ELF-1 (cell line): ENCODE results near the gene SOHLH2.
A peak's percentile ranks its signal among the peaks of the same experiment; 100 is the strongest.

ENCODE experiments used
- DNase-seq: peaks from one replicate; pipeline ENCODE4 v3.0.0-alpha.2; 2016; ENCODE audit warnings: low read depth, low spot score

Gene SOHLH2

DNA sequence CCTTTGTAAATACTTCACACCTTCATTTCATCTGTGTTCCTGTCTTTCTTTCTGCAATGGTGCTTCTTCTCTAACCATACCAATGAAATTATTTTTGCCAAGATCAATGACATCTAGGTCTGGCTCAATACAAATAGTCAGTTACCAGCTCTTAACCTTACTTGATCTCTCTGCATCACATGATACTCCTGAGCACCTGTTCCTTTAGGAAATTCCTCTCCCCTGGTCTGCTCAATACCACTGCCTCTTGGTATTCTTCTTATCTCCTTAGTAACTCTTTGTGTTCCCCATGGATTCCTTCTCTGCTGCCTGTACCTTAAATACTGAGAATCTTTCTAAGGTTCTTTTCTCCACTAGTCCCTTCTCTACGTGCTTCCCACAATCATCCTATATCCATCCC lies 25.9 kb downstream of the SOHLH2 start:
- no peak for DNase-seq

DNA sequence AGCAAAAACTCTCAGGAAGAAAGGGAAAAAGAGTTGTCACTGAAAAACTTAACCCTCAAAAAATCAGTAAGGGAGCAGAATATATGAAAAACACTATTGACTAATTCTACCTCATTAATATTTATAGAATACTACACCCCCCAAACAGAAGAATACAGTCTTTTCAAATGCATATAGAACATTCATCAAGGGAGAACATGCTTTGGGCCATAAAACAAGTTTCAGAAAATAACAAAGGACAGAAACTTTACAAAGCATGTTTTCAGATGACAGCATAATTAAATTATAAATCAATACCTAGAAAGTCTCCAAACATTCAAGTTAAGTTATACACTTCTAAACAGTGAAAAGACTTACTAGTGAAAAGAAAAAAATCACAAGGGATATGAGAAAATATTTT lies 30.5 kb downstream of the SOHLH2 start:
- no peak for DNase-seq

DNA sequence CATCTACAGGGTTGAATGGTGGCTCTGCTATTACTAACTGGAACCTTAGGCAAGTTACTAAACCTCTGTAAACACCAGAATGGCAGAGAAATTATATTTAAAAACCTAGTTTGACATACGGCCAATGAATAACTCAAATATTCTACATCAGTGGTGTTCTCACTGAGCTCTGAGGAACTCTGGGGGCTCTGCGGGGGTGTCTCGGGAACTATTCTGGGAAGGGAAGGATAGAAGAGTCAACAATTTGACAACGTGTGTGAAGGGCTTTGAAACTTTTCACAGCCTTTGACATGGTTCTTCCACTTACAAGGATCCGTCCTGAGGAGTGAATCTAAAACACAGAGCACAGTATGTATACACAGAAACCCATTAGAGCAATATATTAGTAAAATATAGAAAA lies 38.7 kb downstream of the SOHLH2 start:
- DNase-seq = no peak

DNA sequence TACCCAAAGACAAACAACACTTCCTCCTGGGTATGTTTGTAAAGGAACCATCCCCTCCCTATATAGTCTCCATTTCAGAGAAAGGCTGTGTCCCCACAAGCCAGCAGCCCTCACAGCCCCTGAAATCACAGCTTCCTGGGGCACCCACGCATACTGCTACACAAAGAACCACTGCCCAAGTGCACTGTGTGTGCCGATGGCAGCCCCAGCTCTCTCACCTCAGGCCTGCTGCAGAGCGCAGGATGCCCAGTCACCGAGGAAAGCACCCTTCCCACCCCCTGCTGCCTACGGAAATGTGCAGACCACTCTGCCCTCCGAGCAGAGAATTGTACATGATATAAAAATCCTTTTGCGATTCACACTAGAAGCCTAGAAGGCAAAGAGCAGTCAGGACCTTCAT lies 39.4 kb downstream of the SOHLH2 start:
- no peak for DNase-seq

DNA sequence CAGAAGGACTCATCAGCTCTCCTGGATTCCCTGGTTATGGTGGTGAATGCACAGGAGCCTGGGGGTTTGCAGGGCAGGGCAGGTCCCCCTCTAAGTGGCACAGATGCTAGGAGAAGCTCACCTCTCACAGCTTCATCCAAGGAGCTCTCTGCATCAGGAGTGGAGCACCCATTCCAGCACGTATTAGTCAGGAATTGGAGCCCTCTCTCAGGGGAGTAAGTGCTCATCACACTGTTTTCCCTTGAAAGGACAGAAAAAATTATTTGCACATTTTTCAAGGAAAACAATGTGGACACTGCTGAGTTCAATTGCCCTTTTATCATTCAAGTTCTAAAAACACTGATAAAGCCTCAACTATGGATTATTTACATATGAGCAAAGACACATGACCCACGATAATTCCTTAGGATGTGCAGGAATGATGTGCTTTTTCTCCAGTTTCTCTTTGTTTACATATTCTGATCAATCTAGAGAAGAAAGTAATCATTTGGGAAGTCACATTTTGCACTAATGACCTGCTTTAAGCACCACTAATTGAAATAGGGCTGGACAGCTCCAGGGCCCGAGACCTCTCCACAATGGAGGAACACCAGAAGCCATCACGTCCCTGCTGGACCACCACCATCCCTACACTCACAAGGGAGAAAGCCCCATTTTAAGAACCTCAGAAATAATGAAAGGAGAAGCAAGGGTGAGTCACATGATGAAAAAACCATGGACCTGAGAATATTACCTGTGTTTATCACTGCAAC lies 40.6 kb downstream of the SOHLH2 start:
- DNase-seq = no peak

DNA sequence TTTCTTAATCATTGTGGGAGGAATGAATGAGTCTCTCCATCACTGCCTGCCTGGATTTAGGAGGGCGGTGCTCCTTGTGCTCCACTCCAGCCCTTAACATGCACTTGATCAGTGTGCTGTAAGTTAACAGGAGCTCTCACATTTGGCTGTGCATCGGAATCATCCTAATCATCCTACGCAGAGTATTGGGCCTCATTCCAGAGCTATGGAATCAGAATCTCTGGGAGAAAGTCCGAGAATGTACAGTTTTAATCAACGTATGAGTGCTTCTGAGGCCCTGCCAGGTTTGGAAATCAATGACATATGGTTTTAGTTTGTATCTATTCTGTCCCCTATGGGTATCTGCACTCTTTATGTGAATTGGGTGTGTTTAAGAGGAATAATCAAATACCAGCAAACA lies 48.3 kb downstream of the SOHLH2 start:
- DNase-seq = no peak

DNA sequence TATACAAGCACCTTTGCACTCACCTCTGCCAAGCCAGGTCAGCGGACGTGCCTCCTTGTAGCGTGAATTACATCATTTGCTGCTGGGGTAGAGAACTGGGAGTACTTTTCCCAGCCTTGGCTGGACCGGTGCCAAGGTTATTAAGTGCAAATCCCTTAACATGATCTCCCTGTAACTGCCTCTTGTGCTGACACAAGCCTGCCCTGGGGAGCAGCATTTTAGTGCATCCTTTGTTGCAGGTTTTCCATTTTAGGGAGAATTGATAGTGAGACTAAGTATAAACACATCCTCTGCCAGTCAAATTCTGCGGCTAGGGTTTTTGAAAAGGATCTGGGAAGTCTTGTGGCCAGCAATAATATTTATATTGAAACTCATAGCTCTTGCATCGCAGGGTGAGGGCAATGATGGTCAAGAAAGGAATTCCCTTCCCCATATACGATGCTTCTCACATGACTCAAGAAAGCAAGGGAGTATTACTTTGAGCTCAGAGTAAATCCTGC lies 50.5 kb downstream of the SOHLH2 start:
- no peak for DNase-seq

DNA sequence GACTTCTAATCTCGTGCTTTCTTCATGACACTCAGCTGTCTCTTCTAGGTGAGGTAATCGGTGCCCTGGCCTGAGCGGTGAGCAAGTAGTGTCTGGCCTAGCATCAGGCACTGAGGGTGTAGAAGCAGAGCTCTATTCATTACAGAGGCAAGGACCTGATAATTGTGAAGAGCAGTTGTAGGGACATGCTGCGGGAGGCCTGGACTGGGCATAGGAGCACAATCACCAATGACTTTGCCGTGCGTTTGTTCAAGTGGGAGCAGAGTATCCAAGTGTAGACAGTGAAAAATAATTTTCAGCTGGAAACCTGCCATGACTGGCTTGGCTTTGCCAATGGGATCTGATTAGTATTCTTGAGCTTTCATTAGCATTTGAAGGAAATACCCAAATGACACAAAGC lies 51.1 kb downstream of the SOHLH2 start:
- DNase-seq = no peak

DNA sequence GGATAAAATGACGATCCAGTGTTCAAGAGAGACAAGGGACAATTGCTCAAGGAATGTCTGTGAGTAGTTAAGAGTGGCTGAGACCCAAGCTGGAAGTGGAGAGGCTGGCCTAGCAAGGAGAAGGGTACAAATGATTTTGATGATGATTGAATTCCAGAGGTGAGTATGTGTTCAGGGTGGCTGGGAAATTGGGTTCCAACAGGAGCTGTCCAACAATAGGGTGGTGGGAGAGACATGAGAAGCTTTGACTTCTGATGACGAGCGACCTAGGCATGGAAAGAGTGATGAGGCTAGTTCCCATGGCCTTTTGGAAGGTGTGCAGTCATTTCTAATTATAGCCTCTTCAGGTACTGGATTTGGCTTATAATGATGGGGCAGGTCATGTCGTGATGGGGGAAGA lies 54.1 kb downstream of the SOHLH2 start:
- no peak for DNase-seq

DNA sequence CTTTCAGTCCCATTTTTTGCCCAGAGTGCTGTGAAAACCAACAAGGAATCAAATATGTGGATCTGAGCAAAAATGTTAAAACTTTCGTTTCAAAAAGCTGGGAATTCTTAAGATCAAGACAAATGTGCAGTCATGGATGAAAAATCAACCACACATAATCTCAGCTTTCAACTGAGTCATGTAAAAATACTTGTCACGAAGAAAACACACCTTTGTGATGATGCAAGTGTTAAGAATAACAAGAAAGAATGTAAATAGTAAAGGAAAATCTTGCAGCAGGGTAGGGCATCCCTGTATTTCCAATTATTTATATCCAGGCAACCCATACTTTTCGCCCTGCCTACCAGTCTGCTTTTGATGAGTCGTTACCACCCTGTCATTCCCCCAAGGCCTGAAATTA lies 55.7 kb downstream of the SOHLH2 start:
- no peak for DNase-seq

DNA sequence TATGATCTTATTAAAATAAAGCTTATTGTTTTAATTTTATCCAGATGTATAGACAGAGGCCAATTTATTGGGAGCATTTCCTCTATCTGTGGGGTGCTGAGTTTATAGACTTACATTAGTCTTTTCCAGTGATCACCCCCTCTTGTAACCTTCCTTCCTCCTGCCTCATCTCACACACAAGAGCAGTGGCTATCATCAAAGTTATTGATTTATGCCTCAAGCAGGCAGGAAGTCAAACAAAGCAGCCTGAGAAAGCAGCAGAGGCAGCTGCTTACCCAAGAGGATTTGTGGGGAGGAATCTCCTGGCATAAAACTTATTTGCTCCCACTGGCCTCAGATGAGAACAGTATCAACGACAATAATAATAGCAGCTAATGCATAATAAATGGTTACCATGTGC lies 56.9 kb downstream of the SOHLH2 start:
- no peak for DNase-seq

DNA sequence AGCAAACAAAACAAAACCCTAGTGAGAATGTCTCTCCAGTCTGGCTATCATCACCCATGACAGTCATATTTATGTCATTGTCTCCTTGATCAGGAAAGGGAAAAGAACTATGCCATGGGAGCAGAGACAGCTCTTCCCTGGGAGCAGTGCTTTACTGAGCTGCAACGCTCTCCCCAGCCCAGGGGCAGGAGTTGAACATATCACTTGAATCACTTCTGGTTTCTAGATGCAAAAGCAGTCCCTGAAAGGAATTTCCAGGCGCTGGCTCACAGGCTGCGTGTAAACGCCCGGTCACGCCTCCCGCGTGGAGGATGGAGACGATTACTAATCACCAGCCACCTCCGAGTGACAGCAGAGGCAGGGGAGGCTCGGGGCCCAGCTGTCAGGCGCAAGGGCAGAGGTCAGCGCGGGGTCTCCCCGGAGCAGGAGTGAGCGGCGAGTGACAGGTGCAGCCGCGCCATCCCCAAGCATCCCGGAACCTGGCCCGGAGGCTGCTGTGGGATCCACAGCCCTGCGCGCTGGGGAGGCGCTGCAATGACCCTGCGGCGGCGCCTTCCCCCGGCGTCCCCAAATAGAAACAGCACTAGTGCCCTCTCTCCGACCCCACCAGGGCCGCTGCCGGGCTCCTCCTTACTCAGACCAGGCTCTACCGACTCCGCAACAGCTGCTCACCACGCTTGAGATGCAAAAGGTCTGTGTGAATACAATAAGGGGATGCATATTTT lies 59.6 kb downstream of the SOHLH2 start:
- DNase-seq = peak; percentile 66

DNA sequence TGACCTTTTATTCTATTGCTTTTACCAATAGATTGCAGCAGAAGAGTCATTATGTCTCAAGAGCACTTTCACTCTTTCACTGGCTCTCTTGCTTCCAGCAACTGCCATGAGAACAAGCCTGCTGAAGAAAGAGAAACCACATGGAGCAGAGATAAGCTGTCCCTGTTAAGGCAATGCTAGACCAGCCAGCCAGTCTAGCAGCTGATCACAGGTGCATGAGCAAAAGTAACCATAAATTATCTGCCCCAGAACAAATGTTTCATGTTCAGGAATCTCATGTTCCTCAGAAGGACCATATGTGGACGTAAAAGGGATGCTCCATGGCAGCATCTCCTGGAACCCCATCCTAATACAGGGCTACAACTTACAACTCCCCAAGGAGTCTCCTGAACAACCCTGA lies 62.8 kb downstream of the SOHLH2 start:
- no peak for DNase-seq

DNA sequence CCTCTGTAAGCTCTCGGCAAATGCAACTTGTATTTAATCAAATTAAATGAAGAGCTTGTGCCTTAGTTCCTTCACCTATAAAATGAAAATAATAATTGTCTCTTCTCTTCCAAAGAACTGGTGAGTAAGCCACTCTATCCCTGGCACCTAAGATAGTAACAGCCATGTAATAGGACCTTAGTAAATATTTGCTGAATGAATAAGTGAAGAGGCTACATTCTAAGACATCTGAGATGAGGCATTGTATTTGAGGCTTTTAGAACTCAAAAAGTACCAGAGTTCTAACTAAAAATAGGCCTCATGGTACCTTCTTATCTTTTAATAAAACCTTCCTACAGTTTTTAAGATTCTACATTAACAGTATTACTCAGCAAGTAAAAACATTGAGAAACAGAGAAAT lies 65.9 kb downstream of the SOHLH2 start:
- no peak for DNase-seq

DNA sequence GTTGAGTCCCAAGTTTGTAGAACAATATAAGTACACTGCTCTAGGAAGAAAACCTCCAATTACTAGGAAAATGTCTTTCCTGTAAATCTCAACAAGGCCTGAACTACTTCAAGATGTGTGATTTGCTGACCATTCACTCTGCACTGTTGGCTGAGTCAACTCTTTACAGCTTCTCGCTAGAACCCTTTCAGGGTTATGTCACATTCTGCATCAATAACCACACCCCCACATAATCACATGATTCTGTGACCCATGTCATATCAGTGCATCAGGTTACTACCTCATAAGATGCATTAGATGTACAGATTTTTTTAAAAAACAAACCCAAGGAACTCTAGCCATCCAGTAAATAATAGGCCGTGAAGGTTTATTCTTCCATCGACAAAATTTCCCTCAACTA lies 67.0 kb downstream of the SOHLH2 start:
- no peak for DNase-seq

DNA sequence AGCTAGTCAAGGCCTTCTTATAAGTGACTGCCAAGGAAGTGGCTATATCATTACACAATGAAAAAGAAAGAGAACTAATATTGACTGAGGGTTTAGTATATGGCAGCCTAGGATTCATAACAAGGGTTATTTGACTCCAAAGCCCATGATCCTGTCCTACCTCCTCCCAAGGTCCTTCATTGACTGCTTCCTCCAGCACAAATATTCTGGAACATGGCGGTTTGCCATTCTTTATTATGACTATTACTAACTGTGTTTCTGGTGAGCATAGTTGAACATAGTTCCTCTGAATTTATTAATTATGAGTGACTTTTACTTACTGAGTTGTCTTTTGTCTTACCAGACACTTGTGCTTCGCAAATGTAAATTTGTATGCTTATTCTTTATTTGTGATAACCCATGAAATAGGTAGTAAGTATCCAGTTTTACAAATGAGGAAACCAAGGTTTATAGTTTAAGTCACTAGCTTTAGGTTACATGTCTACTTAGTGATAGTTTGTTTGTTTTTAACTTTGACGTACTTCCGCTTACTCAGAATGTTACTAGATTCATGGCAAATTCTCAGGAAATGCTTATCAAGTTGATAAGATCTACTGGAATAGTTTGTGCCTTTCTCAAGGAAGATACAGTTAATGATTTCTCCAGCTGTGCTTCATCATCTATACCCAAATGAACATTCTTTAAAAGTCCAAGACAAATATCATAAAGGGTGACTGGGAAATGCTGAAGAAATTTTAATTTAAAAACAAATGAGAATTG lies 67.7 kb downstream of the SOHLH2 start:
- DNase-seq = no peak

DNA sequence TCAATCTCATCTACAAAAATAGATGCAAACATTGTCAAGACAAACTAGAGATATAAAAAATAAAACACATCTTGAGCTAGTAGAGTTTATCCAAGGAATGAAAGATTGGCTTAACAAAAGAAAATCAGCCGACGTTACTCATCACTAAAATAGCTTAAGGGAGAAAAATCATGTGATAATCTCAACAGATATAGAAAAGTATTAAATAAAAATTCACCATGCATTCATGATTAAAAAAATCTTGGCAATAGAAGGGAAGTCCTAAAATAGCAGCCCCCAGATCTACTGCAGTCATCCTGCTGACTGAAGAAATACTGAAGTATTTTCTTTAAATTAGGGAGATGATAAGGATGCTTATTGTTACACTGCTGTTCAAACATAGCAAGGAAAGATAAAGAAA lies 70.6 kb downstream of the SOHLH2 start:
- no peak for DNase-seq

DNA sequence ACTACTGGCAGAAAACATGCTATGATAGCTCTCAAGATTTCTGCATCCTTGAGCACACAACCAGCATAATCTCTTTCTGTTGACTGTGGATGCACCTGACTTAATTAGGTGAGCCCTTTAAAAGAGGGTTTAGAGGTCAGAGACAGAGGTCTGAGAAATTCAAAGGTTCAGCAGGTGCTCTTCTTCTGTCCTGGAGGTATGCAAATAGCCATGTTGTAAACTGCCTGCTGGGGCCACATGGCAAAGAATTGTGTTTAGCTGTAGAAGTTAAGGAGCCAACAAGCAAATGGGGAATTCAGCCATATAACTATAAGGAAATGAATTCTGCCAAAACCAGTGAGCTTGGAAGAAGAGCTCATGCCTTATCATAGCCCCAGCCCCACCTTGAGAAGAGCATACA lies 71.6 kb downstream of the SOHLH2 start:
- DNase-seq = peak; percentile 10

DNA sequence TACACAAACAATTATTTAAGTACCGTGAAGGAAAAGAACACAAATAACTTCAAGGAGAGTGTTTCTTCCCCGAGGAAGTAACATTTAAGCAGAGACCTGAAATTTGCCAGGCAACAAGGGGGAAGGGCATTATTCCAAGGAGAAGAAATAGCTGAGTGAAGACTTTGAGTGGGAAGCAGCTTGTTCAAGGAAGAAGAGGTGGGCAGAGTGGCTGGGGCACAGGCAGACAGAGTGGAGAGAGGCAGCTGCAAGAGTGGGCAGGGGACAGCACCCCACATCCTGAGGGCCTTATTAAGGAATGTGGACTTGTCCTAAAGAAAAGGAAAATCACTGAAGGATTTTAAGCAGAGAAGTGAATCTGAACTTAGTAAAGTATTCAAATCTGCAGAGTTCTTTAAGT lies 78.5 kb downstream of the SOHLH2 start:
- DNase-seq = no peak

DNA sequence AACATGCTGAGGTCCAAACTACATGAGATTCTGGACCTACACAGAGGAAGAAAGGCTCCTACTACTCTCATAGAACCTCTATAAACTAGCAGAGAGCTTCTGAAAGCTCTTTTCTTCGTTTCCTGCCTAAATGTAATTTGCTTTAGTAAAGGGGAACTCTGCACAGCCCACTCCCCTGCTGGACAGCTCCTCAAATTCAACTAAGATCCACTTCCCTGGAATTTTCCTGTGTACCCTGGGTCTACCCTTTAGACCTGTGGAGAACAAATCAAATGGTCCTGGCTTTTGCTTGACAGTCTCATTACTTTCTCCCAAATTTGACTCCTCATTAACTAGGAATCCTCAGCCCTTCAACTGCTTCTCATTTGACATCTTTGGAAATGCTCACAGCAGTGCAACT lies 79.7 kb downstream of the SOHLH2 start:
- DNase-seq = no peak

DNA sequence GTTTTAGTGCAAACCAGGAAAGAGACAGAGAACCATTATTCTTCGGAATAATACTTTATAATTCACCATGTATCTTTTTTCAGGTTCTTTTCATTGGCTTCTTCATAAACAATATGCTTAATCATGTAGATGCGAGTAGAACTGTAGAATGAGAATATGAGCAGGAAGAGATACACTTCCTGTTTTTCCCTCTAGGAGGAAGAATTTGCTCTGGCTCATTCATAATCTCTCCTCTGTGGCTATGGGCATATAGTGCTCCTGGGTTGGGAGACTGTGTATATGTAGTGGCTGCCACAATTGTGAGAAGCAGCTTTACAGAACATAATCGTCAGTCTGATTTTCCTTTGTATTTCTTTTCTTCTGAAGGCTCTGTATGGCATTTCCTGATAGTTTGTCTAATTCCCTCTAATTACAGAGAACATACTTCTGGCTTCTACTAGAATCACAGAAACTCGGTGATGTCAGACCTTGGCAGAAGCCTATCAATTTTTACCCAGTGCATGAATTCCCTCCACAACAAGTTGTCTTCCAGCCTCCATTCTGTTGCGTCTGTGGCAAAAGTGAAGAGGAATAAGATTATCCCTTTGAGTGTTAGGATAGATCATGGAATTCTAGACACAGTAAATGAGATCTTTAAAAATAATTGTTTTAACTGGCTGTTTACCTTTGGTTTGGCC lies 80.3 kb downstream of the SOHLH2 start:
- DNase-seq = no peak

DNA sequence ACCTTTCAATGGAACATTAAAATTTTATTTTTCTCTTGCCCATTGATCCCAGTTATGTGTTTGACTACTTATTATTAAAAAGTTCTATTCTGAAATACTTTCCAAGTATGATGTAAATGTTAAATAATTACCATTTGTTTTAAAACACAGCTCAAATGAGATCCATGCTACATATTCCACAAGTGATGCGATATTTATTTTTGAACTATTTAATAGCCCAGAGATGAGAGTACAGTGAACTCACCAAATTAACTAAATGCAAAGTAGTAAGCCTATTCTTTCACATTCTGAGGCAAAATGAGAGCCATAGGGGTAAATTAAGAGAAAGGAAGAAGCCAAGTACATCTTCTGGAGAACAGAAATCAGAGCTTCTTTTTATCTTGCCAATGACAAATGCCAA lies 82.0 kb downstream of the SOHLH2 start:
- no peak for DNase-seq
